ENCODE results near the gene PDE6A. TPM values are rescaled to one million over a fixed set of nuclear protein-coding genes. Genes with fewer than 3 reads are reported as not detected.

PDE6A gene
- total and polyA plus RNA-seq, 9 of the 15 experiments (the other 6 are each of a cell fraction or from before 2014, with no cell fraction given): 0.01 to 0.04 (median 0.01) TPM; not detected in 6

DNA sequence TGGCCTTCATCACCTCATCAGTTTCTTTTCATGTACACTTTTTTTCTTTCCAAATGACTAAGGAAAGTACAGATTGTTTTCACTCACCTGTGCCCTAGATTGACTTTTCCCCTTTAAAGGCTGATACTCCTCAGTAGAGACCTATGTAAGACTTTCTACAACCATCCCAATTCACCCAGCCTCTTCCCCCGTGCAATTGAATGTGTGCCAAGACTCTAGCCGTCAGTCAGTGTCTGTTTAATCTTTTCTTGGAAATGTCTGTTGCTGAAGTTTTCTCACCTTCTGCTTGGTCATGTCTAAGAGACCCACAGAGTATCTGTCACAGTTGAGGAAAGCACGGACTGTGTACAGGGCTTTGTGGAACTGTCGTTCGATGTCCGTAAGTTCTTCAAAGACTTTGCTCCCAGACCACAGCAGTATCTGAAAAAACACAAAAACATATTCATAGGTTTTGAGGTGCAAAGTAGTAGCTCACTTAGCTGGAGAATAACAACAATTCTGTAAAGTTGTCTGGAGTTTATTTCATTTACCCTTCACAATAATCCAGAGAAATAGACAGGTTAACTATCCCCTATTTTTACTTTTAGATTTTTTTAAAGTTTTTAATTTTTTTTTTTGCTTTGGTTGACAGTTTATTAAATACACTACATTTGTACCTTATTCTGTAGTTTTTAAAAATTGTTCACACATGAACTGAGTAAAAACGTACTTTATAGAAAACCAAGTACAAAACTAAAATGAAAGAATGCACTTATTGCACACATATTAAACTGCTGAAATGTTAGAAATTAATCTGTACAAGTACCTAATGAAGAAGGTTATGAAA lies 13.6 kb downstream of the PDE6A start (continued):
- TF ChIP-seq, protein P1, sequence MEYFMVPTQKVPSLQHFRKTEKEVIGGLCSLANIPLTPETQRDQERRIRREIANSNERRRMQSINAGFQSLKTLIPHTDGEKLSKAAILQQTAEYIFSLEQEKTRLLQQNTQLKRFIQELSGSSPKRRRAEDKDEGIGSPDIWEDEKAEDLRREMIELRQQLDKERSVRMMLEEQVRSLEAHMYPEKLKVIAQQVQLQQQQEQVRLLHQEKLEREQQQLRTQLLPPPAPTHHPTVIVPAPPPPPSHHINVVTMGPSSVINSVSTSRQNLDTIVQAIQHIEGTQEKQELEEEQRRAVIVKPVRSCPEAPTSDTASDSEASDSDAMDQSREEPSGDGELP (CRISPR knock-in tag; IDR thresholded peaks at IDR 0.05; ENCODE audit: borderline replicate concordance): no peak
- no peak for TF ChIP-seq CSDE1 (IDR thresholded peaks at IDR 0.05)
- TF ChIP-seq CBFA2T2 (conservative IDR thresholded peaks at IDR 0.05): no peak; the same call in 1 of the 2 replicates
- no peak for TF ChIP-seq ZKSCAN8 (CRISPR knock-in tag; IDR thresholded peaks at IDR 0.05)
- TF ChIP-seq ZNF24 (IDR thresholded peaks at IDR 0.05): no peak
- TF ChIP-seq MCM5 (IDR thresholded peaks at IDR 0.05; ENCODE audit: low read depth): no peak
- no peak for TF ChIP-seq KLF13 (tag; IDR thresholded peaks at IDR 0.05; ENCODE audit: borderline replicate concordance, low read depth)
- TF ChIP-seq, protein P2, sequence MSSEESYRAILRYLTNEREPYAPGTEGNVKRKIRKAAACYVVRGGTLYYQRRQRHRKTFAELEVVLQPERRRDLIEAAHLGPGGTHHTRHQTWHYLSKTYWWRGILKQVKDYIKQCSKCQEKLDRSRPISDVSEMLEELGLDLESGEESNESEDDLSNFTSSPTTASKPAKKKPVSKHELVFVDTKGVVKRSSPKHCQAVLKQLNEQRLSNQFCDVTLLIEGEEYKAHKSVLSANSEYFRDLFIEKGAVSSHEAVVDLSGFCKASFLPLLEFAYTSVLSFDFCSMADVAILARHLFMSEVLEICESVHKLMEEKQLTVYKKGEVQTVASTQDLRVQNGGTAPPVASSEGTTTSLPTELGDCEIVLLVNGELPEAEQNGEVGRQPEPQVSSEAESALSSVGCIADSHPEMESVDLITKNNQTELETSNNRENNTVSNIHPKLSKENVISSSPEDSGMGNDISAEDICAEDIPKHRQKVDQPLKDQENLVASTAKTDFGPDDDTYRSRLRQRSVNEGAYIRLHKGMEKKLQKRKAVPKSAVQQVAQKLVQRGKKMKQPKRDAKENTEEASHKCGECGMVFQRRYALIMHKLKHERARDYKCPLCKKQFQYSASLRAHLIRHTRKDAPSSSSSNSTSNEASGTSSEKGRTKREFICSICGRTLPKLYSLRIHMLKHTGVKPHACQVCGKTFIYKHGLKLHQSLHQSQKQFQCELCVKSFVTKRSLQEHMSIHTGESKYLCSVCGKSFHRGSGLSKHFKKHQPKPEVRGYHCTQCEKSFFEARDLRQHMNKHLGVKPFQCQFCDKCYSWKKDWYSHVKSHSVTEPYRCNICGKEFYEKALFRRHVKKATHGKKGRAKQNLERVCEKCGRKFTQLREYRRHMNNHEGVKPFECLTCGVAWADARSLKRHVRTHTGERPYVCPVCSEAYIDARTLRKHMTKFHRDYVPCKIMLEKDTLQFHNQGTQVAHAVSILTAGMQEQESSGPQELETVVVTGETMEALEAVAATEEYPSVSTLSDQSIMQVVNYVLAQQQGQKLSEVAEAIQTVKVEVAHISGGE (CRISPR knock-in tag; IDR thresholded peaks at IDR 0.05): no peak
- TF ChIP-seq DMBX1 (CRISPR knock-in tag; IDR thresholded peaks at IDR 0.05; ENCODE audit: borderline replicate concordance): no peak
- no peak for TF ChIP-seq FOXA1 (IDR thresholded peaks at IDR 0.05; ENCODE audit: borderline replicate concordance)
- no peak for TF ChIP-seq NR3C1 (CRISPR knock-in tag; IDR thresholded peaks at IDR 0.05)
- TF ChIP-seq, protein P3, sequence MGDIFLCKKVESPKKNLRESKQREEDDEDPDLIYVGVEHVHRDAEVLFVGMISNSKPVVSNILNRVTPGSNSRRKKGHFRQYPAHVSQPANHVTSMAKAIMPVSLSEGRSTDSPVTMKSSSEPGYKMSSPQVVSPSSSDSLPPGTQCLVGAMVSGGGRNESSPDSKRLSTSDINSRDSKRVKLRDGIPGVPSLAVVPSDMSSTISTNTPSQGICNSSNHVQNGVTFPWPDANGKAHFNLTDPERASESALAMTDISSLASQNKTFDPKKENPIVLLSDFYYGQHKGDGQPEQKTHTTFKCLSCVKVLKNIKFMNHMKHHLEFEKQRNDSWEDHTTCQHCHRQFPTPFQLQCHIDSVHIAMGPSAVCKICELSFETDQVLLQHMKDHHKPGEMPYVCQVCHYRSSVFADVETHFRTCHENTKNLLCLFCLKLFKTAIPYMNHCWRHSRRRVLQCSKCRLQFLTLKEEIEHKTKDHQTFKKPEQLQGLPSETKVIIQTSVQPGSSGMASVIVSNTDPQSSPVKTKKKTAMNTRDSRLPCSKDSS (IDR thresholded peaks at IDR 0.05; ENCODE audit: low read depth, partially characterized antibody): no peak
- no peak for TF ChIP-seq NFE2L1 (tag; IDR thresholded peaks at IDR 0.05; ENCODE audit: borderline replicate concordance, low read depth)
- no peak for TF ChIP-seq PURB (CRISPR knock-in tag; IDR thresholded peaks at IDR 0.05; ENCODE audit: low read depth)
- TF ChIP-seq, protein P4, sequence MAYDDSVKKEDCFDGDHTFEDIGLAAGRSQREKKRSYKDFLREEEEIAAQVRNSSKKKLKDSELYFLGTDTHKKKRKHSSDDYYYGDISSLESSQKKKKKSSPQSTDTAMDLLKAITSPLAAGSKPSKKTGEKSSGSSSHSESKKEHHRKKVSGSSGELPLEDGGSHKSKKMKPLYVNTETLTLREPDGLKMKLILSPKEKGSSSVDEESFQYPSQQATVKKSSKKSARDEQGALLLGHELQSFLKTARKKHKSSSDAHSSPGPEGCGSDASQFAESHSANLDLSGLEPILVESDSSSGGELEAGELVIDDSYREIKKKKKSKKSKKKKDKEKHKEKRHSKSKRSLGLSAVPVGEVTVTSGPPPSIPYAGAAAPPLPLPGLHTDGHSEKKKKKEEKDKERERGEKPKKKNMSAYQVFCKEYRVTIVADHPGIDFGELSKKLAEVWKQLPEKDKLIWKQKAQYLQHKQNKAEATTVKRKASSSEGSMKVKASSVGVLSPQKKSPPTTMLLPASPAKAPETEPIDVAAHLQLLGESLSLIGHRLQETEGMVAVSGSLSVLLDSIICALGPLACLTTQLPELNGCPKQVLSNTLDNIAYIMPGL (CRISPR knock-in tag; IDR thresholded peaks at IDR 0.05): no peak
- peak in 1 of 2 experiments; percentile 48; a peak in 1 of 4 replicates for TF ChIP-seq TBL1XR1 (IDR thresholded peaks at IDR 0.05; ENCODE audit: low read length in 2 of 2)
- TF ChIP-seq POLR2G (IDR thresholded peaks at IDR 0.05; ENCODE audit: low read depth, low read length): no peak
- no peak for TF ChIP-seq GABPB2 (CRISPR knock-in tag; conservative IDR thresholded peaks at IDR 0.05)
